ENCODE data around the gene SEC61G. TPM values are rescaled to one million over a fixed set of nuclear protein-coding genes. Genes with fewer than 3 reads are reported as not detected.

SEC61G gene
- polyA plus RNA-seq (2013) = 363 and 367 TPM in 2 replicates

DNA sequence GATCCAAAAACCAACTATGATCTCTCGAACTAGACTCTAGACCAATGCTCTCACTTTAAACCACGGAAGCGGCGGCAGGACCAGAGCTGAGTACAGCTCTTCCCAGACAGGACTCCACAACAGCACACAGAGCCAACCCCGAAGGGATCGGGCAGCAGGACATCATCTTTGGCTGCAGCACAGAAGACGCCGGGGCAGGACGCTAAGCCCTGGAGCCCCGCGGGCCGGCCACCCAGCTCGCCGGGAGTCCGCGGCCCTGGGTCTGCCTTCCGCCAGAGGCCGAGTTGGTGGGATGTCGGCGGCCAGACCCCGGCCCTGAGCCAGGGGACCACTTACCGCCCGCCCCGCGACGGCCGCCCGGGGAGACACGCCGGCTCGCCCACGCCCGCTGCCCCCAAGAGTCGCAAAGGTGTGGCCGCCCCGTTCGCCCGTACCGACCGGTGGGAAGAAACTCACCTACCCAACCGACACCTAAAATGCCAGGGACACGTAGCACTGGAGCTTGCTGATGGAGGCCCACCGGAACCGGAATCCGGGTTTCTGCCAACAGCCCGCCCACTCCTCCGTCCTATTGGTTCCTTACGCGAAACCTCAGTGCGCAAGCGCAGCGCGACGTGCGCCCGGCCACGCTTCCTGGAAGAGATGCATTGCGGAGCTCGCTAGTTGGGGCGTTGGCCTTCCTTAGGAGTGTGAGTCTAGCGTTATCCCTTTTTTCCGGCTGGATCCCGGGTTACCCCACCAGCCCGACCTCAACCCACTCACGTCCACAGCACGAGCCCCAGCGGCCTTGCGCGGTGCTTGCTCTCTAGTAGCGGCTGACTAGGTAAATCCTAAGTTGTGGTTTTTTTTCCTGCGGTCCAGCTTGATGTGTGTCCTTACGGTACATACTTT lies at the start of gene SEC61G:
TSS of gene SEC61G (minus strand) at position 510 of the 891 bp plus-strand sequence. CDS start 1,623 bp downstream, outside the sequence.
- no peak within 1 kb of the TSS for H2BK12ac ChIP-seq (ENCODE audit: low read length)
- H2AK5ac ChIP-seq (ENCODE audit: low read length) = peak within 1 kb of the TSS; percentile 48
- peak within 1 kb of the TSS; percentile 95 for H4K12ac ChIP-seq (ENCODE audit: low read depth, low read length)
- H3K23ac ChIP-seq (ENCODE audit: low read length) = no peak within 1 kb of the TSS
- peak within 1 kb of the TSS; percentile 89 for H3K4me2 ChIP-seq (ENCODE audit: low read length)
- H3K4me3 ChIP-seq (ENCODE audit: low read depth, low read length) = peak within 1 kb of the TSS; percentile 98
- no CpG with 5 or more reads among the region's 72 CpGs for WGBS (ENCODE audit: extremely low coverage, insufficient coverage, insufficient read length)
- H3K79me1 ChIP-seq (ENCODE audit: low read length) = peaks cover 10% of the 10 kb centered on the region
- peaks cover 0 to 5% of the 10 kb centered on the region in 2 experiments for H3K4me1 ChIP-seq (ENCODE audit: control insufficient read depth in 1 of 2, insufficient read depth in 2 of 2, low read length in 2 of 2)
- H4K91ac ChIP-seq (ENCODE audit: low read depth, low read length) = peak within 1 kb of the TSS; percentile 94
- H3K18ac ChIP-seq (ENCODE audit: low read length) = peak within 1 kb of the TSS; percentile 90
- peak within 1 kb of the TSS; percentile 91 for H4K8ac ChIP-seq (ENCODE audit: low read depth, low read length)
- peaks cover 10% of the 10 kb centered on the region for H3K79me2 ChIP-seq (ENCODE audit: control insufficient read depth, insufficient read depth, low read length, poor library complexity)
- peak within 1 kb of the TSS; percentile 67 for H2BK5ac ChIP-seq (ENCODE audit: low read depth, low read length, poor library complexity)
- H3K9ac ChIP-seq (ENCODE audit: low read length) = peak within 1 kb of the TSS; percentile 99
- DNase-seq = peak; percentile 98 to 99
- peaks cover 2% of the 10 kb centered on the region in 2 experiments for H3K36me3 ChIP-seq (ENCODE audit: control insufficient read depth in 1 of 2, insufficient read depth in 2 of 2, low read length in 2 of 2)
- peak within 1 kb of the TSS; percentile 71 for H2BK120ac ChIP-seq (ENCODE audit: insufficient read depth, low read length, poor library complexity)
- H3K9me3 ChIP-seq (ENCODE audit: insufficient read depth, low read depth, low read length) = no peaks in the 10 kb centered on the region
- H3K14ac ChIP-seq (ENCODE audit: low read length) = peak within 1 kb of the TSS; percentile 92
- peak within 1 kb of the TSS; percentile 84 for H2AFZ ChIP-seq (ENCODE audit: insufficient read depth, low read length, poor library complexity)
- H3K27me3 ChIP-seq (ENCODE audit: insufficient read depth, low read length) = no peaks in the 10 kb centered on the region
- H3K27ac ChIP-seq (ENCODE audit: low read depth, low read length) = peak within 1 kb of the TSS; percentile 38
- peak within 1 kb of the TSS; percentile 96 for H3K4ac ChIP-seq (ENCODE audit: low read depth, low read length)

DNA sequence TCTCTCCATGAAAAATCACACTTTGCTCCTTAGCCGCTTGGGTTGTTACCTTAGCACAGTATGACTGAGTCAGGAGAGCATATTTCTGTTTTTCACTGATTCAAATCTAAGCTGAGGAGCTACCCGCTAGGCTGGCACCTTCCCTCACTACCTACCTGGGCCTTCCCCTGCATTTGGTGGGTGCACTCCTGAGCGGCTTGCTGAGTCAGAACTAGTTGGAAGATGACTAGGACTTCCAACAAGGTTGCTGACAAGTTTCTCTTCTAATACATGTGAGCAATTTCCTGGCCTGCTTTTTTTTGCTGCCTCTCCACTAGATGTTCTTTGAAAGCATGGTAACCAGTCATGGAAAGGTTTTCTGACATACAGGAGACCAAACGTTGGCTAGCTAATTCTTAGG lies 43.8 kb upstream of the SEC61G start:
- Histone ChIP-seq H2BK120ac (ENCODE audit: insufficient read depth, low read length, poor library complexity) (no peak overlapping the region), H2AFZ (ENCODE audit: insufficient read depth, low read length, poor library complexity) (no peak overlapping the region), H3K4me2 (ENCODE audit: low read length) (no peak overlapping the region), H3K18ac (ENCODE audit: low read length) (no peak overlapping the region), H3K4me3 (ENCODE audit: low read depth, low read length) (no peak overlapping the region), H2BK12ac (ENCODE audit: low read length) (no peak overlapping the region), H3K4ac (ENCODE audit: low read depth, low read length) (no peak overlapping the region), H3K23ac (ENCODE audit: low read length) (no peak overlapping the region), H3K79me1 (ENCODE audit: low read length) (no peaks in the 10 kb centered on the region), H4K12ac (ENCODE audit: low read depth, low read length) (no peak overlapping the region), H2AK5ac (ENCODE audit: low read length) (no peak overlapping the region), H3K14ac (ENCODE audit: low read length) (no peak overlapping the region), H2BK5ac (ENCODE audit: low read depth, low read length, poor library complexity) (no peak overlapping the region), H4K8ac (ENCODE audit: low read depth, low read length) (no peak overlapping the region), H3K79me2 (ENCODE audit: control insufficient read depth, insufficient read depth, low read length, poor library complexity) (no peaks in the 10 kb centered on the region), H3K4me1 (ENCODE audit: control insufficient read depth in 1 of 2, insufficient read depth in 2 of 2, low read length in 2 of 2) (no peaks in the 10 kb centered on the region), H3K36me3 (ENCODE audit: control insufficient read depth in 1 of 2, insufficient read depth in 2 of 2, low read length in 2 of 2) (no peaks in the 10 kb centered on the region), H4K91ac (ENCODE audit: low read depth, low read length) (no peak overlapping the region), H3K9ac (ENCODE audit: low read length) (no peak overlapping the region), H3K9me3 (ENCODE audit: insufficient read depth, low read depth, low read length) (peaks cover 2% of the 10 kb centered on the region), H3K27me3 (ENCODE audit: insufficient read depth, low read length) (no peaks in the 10 kb centered on the region), H3K27ac (ENCODE audit: low read depth, low read length) (no peak overlapping the region)
- DNase-seq = no peak
- no CpG with 5 or more reads among the region's 4 CpGs for WGBS (ENCODE audit: extremely low coverage, insufficient coverage, insufficient read length)

DNA sequence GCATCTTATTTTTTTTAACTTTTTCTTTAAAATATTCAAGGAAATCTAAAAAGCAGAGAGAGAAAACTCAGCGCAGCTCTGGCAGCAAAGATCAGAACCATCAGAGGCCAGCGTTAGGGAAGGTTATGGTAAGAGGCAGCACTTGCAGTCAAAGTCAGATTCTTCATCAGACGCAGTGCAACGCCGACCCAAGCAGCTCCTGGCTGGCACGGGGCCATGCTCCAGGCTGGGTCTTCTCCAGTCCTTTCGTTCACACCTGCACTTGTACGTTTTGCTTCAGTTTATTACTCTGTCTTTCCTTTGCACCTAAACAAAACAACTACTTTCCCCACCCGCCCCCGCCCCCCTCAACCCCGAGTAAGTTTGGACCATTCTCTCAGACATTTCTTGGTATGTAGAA lies 43.1 kb upstream of the SEC61G start:
- no peak overlapping the region for H3K23ac ChIP-seq (ENCODE audit: low read length)
- H3K27me3 ChIP-seq (ENCODE audit: insufficient read depth, low read length) = no peaks in the 10 kb centered on the region
- H2AFZ ChIP-seq (ENCODE audit: insufficient read depth, low read length, poor library complexity) = no peak overlapping the region
- no peaks in the 10 kb centered on the region for H3K4me1 ChIP-seq (ENCODE audit: control insufficient read depth in 1 of 2, insufficient read depth in 2 of 2, low read length in 2 of 2)
- H3K9me3 ChIP-seq (ENCODE audit: insufficient read depth, low read depth, low read length) = peaks cover 3% of the 10 kb centered on the region
- no peak overlapping the region for H3K4me3 ChIP-seq (ENCODE audit: low read depth, low read length)
- no peak overlapping the region for H3K14ac ChIP-seq (ENCODE audit: low read length)
- no peak overlapping the region for H3K4me2 ChIP-seq (ENCODE audit: low read length)
- no peak overlapping the region for H3K27ac ChIP-seq (ENCODE audit: low read depth, low read length)
- no peaks in the 10 kb centered on the region for H3K79me2 ChIP-seq (ENCODE audit: control insufficient read depth, insufficient read depth, low read length, poor library complexity)
- DNase-seq = no peak
- H4K91ac ChIP-seq (ENCODE audit: low read depth, low read length) = no peak overlapping the region
- WGBS (ENCODE audit: extremely low coverage, insufficient coverage, insufficient read length) = 100% methylated on average over 2 of the region's 11 CpGs
- H4K12ac ChIP-seq (ENCODE audit: low read depth, low read length) = no peak overlapping the region
- H4K8ac ChIP-seq (ENCODE audit: low read depth, low read length) = no peak overlapping the region
- H2BK5ac ChIP-seq (ENCODE audit: low read depth, low read length, poor library complexity) = no peak overlapping the region
- no peaks in the 10 kb centered on the region for H3K36me3 ChIP-seq (ENCODE audit: control insufficient read depth in 1 of 2, insufficient read depth in 2 of 2, low read length in 2 of 2)
- no peaks in the 10 kb centered on the region for H3K79me1 ChIP-seq (ENCODE audit: low read length)
- H3K18ac ChIP-seq (ENCODE audit: low read length) = no peak overlapping the region
- H2BK120ac ChIP-seq (ENCODE audit: insufficient read depth, low read length, poor library complexity) = no peak overlapping the region
- no peak overlapping the region for H2BK12ac ChIP-seq (ENCODE audit: low read length)
- no peak overlapping the region for H3K4ac ChIP-seq (ENCODE audit: low read depth, low read length)
- H2AK5ac ChIP-seq (ENCODE audit: low read length) = no peak overlapping the region
- H3K9ac ChIP-seq (ENCODE audit: low read length) = no peak overlapping the region

DNA sequence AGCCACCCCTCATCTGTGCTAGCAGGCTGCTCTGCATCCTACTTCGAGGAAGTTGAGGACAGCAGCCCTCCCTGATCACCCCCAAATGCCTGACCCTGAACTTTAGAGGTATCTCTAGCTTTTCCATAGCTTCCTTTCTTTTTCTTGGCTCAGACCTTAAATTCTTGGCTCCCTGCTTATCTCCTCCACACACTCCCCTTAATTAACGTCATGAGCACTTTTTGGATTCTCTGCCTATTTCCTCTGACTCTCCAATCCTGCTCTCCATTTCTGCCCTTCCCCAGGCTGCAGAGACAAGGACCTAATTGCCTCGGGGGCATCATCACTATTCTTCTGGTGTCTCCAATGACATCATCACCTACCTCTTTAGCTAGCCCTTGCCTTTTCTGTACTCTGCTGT lies 40.8 kb upstream of the SEC61G start:
- H3K4ac ChIP-seq (ENCODE audit: low read depth, low read length) = no peak overlapping the region
- H3K14ac ChIP-seq (ENCODE audit: low read length) = no peak overlapping the region
- DNase-seq = no peak
- H3K79me1 ChIP-seq (ENCODE audit: low read length) = no peaks in the 10 kb centered on the region
- H2BK12ac ChIP-seq (ENCODE audit: low read length) = no peak overlapping the region
- H4K91ac ChIP-seq (ENCODE audit: low read depth, low read length) = no peak overlapping the region
- no peak overlapping the region for H3K18ac ChIP-seq (ENCODE audit: low read length)
- no peak overlapping the region for H2BK120ac ChIP-seq (ENCODE audit: insufficient read depth, low read length, poor library complexity)
- H3K9me3 ChIP-seq (ENCODE audit: insufficient read depth, low read depth, low read length) = peaks cover 2% of the 10 kb centered on the region
- no peak overlapping the region for H2AFZ ChIP-seq (ENCODE audit: insufficient read depth, low read length, poor library complexity)
- no peaks in the 10 kb centered on the region for H3K36me3 ChIP-seq (ENCODE audit: control insufficient read depth in 1 of 2, insufficient read depth in 2 of 2, low read length in 2 of 2)
- no peak overlapping the region for H4K12ac ChIP-seq (ENCODE audit: low read depth, low read length)
- no peak overlapping the region for H4K8ac ChIP-seq (ENCODE audit: low read depth, low read length)
- H2AK5ac ChIP-seq (ENCODE audit: low read length) = no peak overlapping the region
- no peak overlapping the region for H3K4me2 ChIP-seq (ENCODE audit: low read length)
- no peaks in the 10 kb centered on the region for H3K4me1 ChIP-seq (ENCODE audit: control insufficient read depth in 1 of 2, insufficient read depth in 2 of 2, low read length in 2 of 2)
- no peak overlapping the region for H3K27ac ChIP-seq (ENCODE audit: low read depth, low read length)
- H3K9ac ChIP-seq (ENCODE audit: low read length) = no peak overlapping the region
- no peak overlapping the region for H3K23ac ChIP-seq (ENCODE audit: low read length)
- no CpG with 5 or more reads among the region's 3 CpGs for WGBS (ENCODE audit: extremely low coverage, insufficient coverage, insufficient read length)
- H3K4me3 ChIP-seq (ENCODE audit: low read depth, low read length) = no peak overlapping the region
- no peak overlapping the region for H2BK5ac ChIP-seq (ENCODE audit: low read depth, low read length, poor library complexity)
- H3K79me2 ChIP-seq (ENCODE audit: control insufficient read depth, insufficient read depth, low read length, poor library complexity) = no peaks in the 10 kb centered on the region
- H3K27me3 ChIP-seq (ENCODE audit: insufficient read depth, low read length) = no peaks in the 10 kb centered on the region

Measured in trophoblast cell (in vitro differentiated cells and primary cell).